Endothelial cell of umbilical vein (primary cell): ENCODE results near the gene FOS. TPM values are rescaled to one million over a fixed set of nuclear protein-coding genes. Genes with fewer than 3 reads are reported as not detected.

Experiments used
- BruUV-seq: library from RNA; stranded (reverse); fragments of 400-500 nt; replicated peaks from 2 replicates; lab custom pipeline; 2021; lab: Mats Ljungman, UMichigan
- CTCF ChIA-PET: fragments of 300-600, 350-600 bp; sonication (Branson Sonifier 250); formaldehyde crosslinking; loops from one replicate; lab custom pipeline; 2021; ENCODE audit warnings: antibody characterized with exemption, inconsistent platforms; lab: Charles Lee
- POLR2A ChIA-PET: fragments of 300-600, 350-600 bp; sonication (Branson Sonifier 250); formaldehyde crosslinking; loops from one replicate; lab custom pipeline; 2021; ENCODE audit warnings: antibody characterized with exemption, inconsistent platforms; lab: Charles Lee
- DNase-seq: peaks from one replicate; pipeline ENCODE4 v3.0.0-alpha.2; 2011; ENCODE audit warnings: low read depth, low spot score
- FAIRE-seq: peaks from 2 replicates; lab custom pipeline; 2011; peaks lifted over from hg19 to GRCh38; lab: Jason Lieb, UNC
- H2AFZ ChIP-seq: 2 replicates; pipeline ENCODE4 v1.6.0; 2012; ENCODE audit warnings: low read depth, low read length, control low read depth, inconsistent platforms
- H3K27ac ChIP-seq: 2 replicates; pipeline ENCODE4 v1.5.1; 2011; ENCODE audit warnings: low read depth, mild to moderate bottlenecking, control low read depth, low read length, moderate library complexity; ENCODE audit not compliant: insufficient read depth
- H3K27me3 ChIP-seq, 2 experiments: 2 replicates each; pipeline versions ENCODE4 v1.6.0 to v1.6.1; 2011; ENCODE audit warnings: low read length in 2 of 2, mixed read lengths in 1 of 2; ENCODE audit not compliant: control insufficient read depth in 2 of 2, insufficient read depth in 2 of 2
- H3K36me3 ChIP-seq, 2 experiments: 2 replicates in 1 of 2; 3 replicates in 1 of 2; pipeline ENCODE4 v1.5.1; 2011; ENCODE audit warnings: low read length in 2 of 2, mild to moderate bottlenecking in 1 of 2, moderate library complexity in 1 of 2; ENCODE audit not compliant: control insufficient read depth in 2 of 2, insufficient read depth in 2 of 2; ENCODE audit errors: extremely low read depth in 1 of 2
- H3K4me1 ChIP-seq: 3 replicates; pipeline ENCODE4 v1.5.1; 2011; ENCODE audit warnings: mild to moderate bottlenecking, low read length; ENCODE audit not compliant: control insufficient read depth, insufficient read depth; ENCODE audit errors: extremely low read depth
- H3K4me2 ChIP-seq: 2 replicates; pipeline ENCODE4 v1.6.1; 2011; ENCODE audit warnings: low read length, control low read depth, mixed read lengths; ENCODE audit not compliant: insufficient read depth
- H3K4me3 ChIP-seq, 3 experiments: fragments of 200-600 bp in 1 of 3; sonication (generic), shearing (Covaris generic) in 1 of 3; replicated peaks in 1 of 3; 2 replicates each; pipeline ENCODE4 v1.5.1; 2011 to 2016; ENCODE audit warnings: control low read depth in 3 of 3, low read length in 3 of 3, mild to moderate bottlenecking in 2 of 3, inconsistent platforms in 1 of 3, low read depth in 1 of 3, moderate library complexity in 1 of 3; ENCODE audit not compliant: insufficient read depth in 1 of 3
- H3K79me2 ChIP-seq: 2 replicates; pipeline ENCODE4 v1.6.0; 2012; ENCODE audit warnings: low read length, inconsistent platforms; ENCODE audit not compliant: control insufficient read depth, insufficient read depth
- H3K9ac ChIP-seq: replicated peaks from 2 replicates; pipeline ENCODE3; 2011; ENCODE audit warnings: low read length, control low read depth; ENCODE audit not compliant: insufficient read depth; ENCODE audit errors: extremely low read depth
- H3K9me1 ChIP-seq: replicated peaks from 3 replicates; pipeline ENCODE4 v1.6.0; 2011; ENCODE audit warnings: mild to moderate bottlenecking, low read length; ENCODE audit not compliant: control insufficient read depth, insufficient read depth; ENCODE audit errors: extremely low read depth
- H3K9me3 ChIP-seq: replicated peaks from 2 replicates; pipeline ENCODE4 v1.5.1; 2012; ENCODE audit warnings: low read length, inconsistent platforms; ENCODE audit not compliant: control insufficient read depth, insufficient read depth
- H4K20me1 ChIP-seq: replicated peaks from 2 replicates; pipeline ENCODE3; 2011; ENCODE audit warnings: mild to moderate bottlenecking, low read length; ENCODE audit not compliant: control insufficient read depth, insufficient read depth; ENCODE audit errors: extremely low read depth
- CTCF ChIP-seq, 2 donors: IDR thresholded peaks; 1 replicate in 1 of 2; 2 replicates in 1 of 2; pipeline ENCODE4 v1.5.1; 2011; ENCODE audit warnings: low read length in 2 of 2, mild to moderate bottlenecking in 2 of 2, moderate library complexity in 2 of 2, control low read depth in 1 of 2, inconsistent platforms in 1 of 2, low read depth in 1 of 2; ENCODE audit not compliant: insufficient read depth in 1 of 2; ENCODE audit errors: extremely low read depth in 1 of 2
- EZH2 ChIP-seq: IDR thresholded peaks from 2 replicates; pipeline ENCODE4 v1.6.1; 2012; ENCODE audit warnings: borderline replicate concordance, low read depth, mild to moderate bottlenecking, moderate library complexity, low read length, inconsistent platforms; ENCODE audit not compliant: severe bottlenecking
- FOS ChIP-seq: IDR thresholded peaks from 2 replicates; pipeline ENCODE4 v1.6.1; 2011; ENCODE audit warnings: mild to moderate bottlenecking, low read length, moderate library complexity, borderline replicate concordance; ENCODE audit not compliant: insufficient read depth
- GATA2 ChIP-seq: IDR thresholded peaks from 2 replicates; pipeline ENCODE4 v1.7.0; 2011; ENCODE audit warnings: low read depth, mild to moderate bottlenecking, moderate library complexity, mixed read lengths, low read length; ENCODE audit not compliant: insufficient read length, insufficient read depth
- JUN ChIP-seq: IDR thresholded peaks from 2 replicates; pipeline ENCODE4 v1.6.1; 2011; ENCODE audit warnings: borderline replicate concordance, low read depth; ENCODE audit not compliant: insufficient read length, insufficient read depth
- MYC ChIP-seq: IDR thresholded peaks from one replicate; pipeline ENCODE4 v1.6.1; 2011; ENCODE audit warnings: mild to moderate bottlenecking, low read depth, low read length
- POLR2A ChIP-seq: IDR thresholded peaks from 2 replicates; pipeline ENCODE4 v1.6.1; 2012; ENCODE audit warnings: low read depth, mild to moderate bottlenecking, control low read depth, low read length
- POLR2AphosphoS5 ChIP-seq: IDR thresholded peaks from 2 replicates; pipeline ENCODE4 v1.6.1; 2012; ENCODE audit warnings: low read depth, mild to moderate bottlenecking, control low read depth, low read length, moderate library complexity; ENCODE audit not compliant: insufficient read depth
- dilution Hi-C: fragments of 300-500 bp; cut with MboI; formaldehyde crosslinking; loops from one replicate; pipeline ENCODE4 v1.15.0; 2019; ENCODE audit warnings: low sequenced_read_pairs; ENCODE audit not compliant: extremely low pct_ligation_motif_present
- intact Hi-C: fragments of 100-400 bp; cut with micrococcal nuclease; formaldehyde crosslinking; loops from one replicate; pipeline ENCODE4 v1.10.0; 2022
- polyA plus RNA-seq, 4 experiments: library from polyadenylated mRNA; depleted of rRNA in 3 of 4; stranded (reverse) in 3 of 4; unstranded in 1 of 4; fragments of >200 nt; gene quantifications; 2 replicates each; pipeline versions ENCODE4 v1.2.1 to v1.2.3, GENCODE V29; 2011 to 2012; ENCODE audit warnings: missing spikeins in 1 of 4
- total RNA-seq: library from RNA; stranded (reverse); gene quantifications from 2 replicates; pipeline ENCODE4 v1.2.3, GENCODE V29; 2021
- TF ChIP-seq, protein P1 (sequence below): IDR thresholded peaks from 2 replicates; pipeline ENCODE4 v1.6.1; 2011; ENCODE audit not compliant: insufficient read depth, insufficient read length

The FOS gene
- total and polyA plus RNA-seq, 2 donors (not counting 3 experiments of a cell fraction or from before 2014, with no cell fraction given) = 9.2 to 41.6 TPM

DNA sequence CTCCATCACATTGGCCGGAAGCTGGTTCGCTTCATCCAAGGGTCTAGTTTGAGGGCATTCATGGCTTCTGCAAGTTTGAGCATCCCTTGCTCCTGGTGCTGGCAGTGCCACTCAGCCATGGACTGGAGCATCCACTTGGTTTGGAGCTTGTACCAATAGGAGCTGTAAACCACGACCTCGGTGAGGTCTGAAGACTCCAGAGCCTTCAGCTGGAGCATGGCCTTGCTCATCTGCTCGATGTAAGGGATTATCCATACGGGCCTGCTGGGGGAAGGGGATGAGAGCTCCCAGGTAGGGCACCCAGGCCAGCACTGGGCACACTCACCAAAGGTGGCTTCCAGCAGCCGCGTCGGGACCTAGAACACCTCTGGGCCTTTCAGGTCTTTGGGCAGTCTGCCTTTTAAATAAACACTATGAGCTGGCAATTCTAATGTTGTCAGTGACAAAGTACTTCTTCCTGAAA lies 13.5 kb downstream of the FOS start:
- CTCF ChIA-PET = interaction anchor here (1.0 to 1.1 kb wide), 2 partner anchors 10 to 139 kb away, joined by 3 read pairs; no protein-coding TSS in a partner anchor
- no peak overlapping the region for H3K27ac ChIP-seq

More for the DNA sequence above, 13.5 kb downstream of the FOS start:
- H3K36me3 ChIP-seq = no peaks in the 10 kb centered on the region
- no TSS peak for BruUV-seq
- H3K9me3 ChIP-seq = no peaks in the 10 kb centered on the region
- POLR2A ChIA-PET = no interaction called here
- H3K9ac ChIP-seq = no peak overlapping the region
- no peak overlapping the region for H3K4me2 ChIP-seq
- no peaks in the 10 kb centered on the region for H3K79me2 ChIP-seq
- H2AFZ ChIP-seq = no peak overlapping the region
- no peaks in the 10 kb centered on the region for H4K20me1 ChIP-seq
- peaks cover 16% of the 10 kb centered on the region for H3K4me1 ChIP-seq
- DNase-seq = no peak
- no peaks in the 10 kb centered on the region for H3K9me1 ChIP-seq
- dilution Hi-C loops (loop anchor here (25.0 kb wide), 1 partner anchor 155 kb away; the partner anchor contains the start of gene NEK9), intact Hi-C loops (no loop called here)
- peaks cover 4 to 10% of the 10 kb centered on the region in 2 experiments for H3K27me3 ChIP-seq
- H3K4me3 ChIP-seq = no peak overlapping the region
- no peak for FAIRE-seq
- no peak for TF ChIP-seq FOS
- TF ChIP-seq EZH2 = no peak
- TF ChIP-seq JUN = no peak
- TF ChIP-seq, protein P1, sequence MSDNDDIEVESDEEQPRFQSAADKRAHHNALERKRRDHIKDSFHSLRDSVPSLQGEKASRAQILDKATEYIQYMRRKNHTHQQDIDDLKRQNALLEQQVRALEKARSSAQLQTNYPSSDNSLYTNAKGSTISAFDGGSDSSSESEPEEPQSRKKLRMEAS = no peak
- no peak for TF ChIP-seq MYC
- no peak for TF ChIP-seq GATA2
- TF ChIP-seq CTCF (IDR thresholded peaks at IDR 0.05; ENCODE audit: extremely low read depth in 1 of 2, insufficient read depth in 1 of 2, low read depth in 1 of 2, low read length in 2 of 2) = no peak
- TF ChIP-seq POLR2AphosphoS5 = no peak
- TF ChIP-seq POLR2A = no peak
